Inflammatory macrophage treated with lipopolysaccharide for 4 hours (primary cell): Measurements from ENCODE around the gene OR14I1.
"Not testable (repeated sequence)": the region's sequence is repeated elsewhere in the genome, so short reads cannot be mapped to it uniquely, and the experiment has no call there.

Source experiments
- DNase-seq: peaks from one replicate; pipeline ENCODE4 v3.0.0-alpha.2; 2020

Gene OR14I1

GRCh38 chr1:248686815-248687214 is 15.8 kb downstream of the OR14I1 start:
- no peak for DNase-seq

GRCh38 chr1:248681651-248682050 is 20.9 kb downstream of the OR14I1 start:
- DNase-seq, result no peak

GRCh38 chr1:248670003-248670402 is 32.6 kb downstream of the OR14I1 start:
- DNase-seq, result no peak

GRCh38 chr1:248663453-248664328 is 38.9 kb downstream of the OR14I1 start:
- not testable (repeated sequence) for DNase-seq

GRCh38 chr1:248656797-248657196 is 45.8 kb downstream of the OR14I1 start:
- DNase-seq, result not testable (repeated sequence)

GRCh38 chr1:248655354-248655753 is 47.2 kb downstream of the OR14I1 start, which contains the start of gene OR2T27:
Gene OR2T27 (minus strand): TSS chr1:248655528. CDS start chr1:248650884, 4,644 bp downstream.
- not testable (repeated sequence) for DNase-seq
